Pulmonary artery endothelial cell (primary cell): ENCODE data around the gene NXPH1. TPM values are rescaled to one million over a fixed set of nuclear protein-coding genes. Genes with fewer than 3 reads are reported as not detected.

Experiments used
- total RNA-seq: library from RNA; depleted of rRNA; stranded (reverse); fragments of >200 nt; gene quantifications from 2 replicates; pipeline ENCODE4 v1.2.3, GENCODE V29; 2014

NXPH1 gene
- total RNA-seq, 1 donor from 2014 or later: not detected

Other genes with a start within 250 kb of the NXPH1 start
- 23.8 and 28.8 TPM in 2 replicates for gene ICA1, start 171.4 kb upstream of the NXPH1 start, total RNA-seq